ENCODE measurements around the gene UTS2B. TPM values are rescaled to one million over a fixed set of nuclear protein-coding genes. Genes with fewer than 3 reads are reported as not detected.

Gene UTS2B
- total RNA-seq, 1 experiment from 2014 or later, result not detected

- DNase-seq (ENCODE audit: low read depth), result no peak
Observed at GRCh38 chr3:191352014-191352413, 21.7 kb upstream of the UTS2B start.

- DNase-seq (ENCODE audit: low read depth), result no peak
Observed at GRCh38 chr3:191350396-191351090, 20.2 kb upstream of the UTS2B start.

DNA sequence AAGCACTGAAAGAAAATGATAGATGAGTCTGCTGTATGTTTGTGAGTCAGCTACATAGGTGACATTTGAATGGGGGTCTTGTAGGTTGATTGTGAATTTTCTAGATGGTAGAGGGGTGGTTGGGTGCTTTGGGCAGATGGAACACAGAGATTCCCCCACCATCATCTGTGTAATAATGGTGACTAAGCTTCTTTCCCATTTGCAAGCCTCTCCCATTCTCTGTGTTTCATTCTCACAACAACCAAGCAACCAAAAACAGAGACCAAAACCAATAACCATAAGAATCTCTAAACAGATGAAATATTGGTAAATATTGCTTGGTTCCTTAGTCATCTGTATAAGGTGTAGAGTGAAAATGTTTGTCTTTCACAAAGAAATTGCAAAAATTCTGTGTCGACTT lies 17.8 kb upstream of the UTS2B start:
- no peak for DNase-seq (ENCODE audit: low read depth)

GRCh38 chr3:191347228-191347627 lies 16.9 kb upstream of the UTS2B start:
- DNase-seq (ENCODE audit: low read depth), result no peak

DNA sequence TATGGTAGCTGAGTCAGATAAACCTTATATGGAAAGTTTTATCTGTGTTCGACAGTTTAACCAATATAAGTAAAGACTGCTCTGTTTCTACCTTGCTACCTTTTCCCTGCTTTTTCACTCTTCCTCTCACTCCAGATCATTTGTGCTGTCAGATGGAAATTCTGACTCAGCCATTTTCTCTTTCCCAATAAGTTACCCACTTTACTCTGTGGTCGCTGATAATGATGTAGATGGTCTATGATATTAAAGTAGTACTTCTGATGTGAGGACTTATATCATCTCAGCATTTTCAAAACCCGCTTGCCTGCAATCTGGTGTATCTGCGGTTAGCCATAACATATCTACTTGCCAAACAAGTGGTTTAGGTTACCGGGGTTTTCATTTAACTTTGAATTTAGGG lies 15.0 kb upstream of the UTS2B start:
- DNase-seq (ENCODE audit: low read depth), result no peak

- no peak for DNase-seq (ENCODE audit: low read depth)
Observed at GRCh38 chr3:191343913-191344312, 13.6 kb upstream of the UTS2B start.

DNA sequence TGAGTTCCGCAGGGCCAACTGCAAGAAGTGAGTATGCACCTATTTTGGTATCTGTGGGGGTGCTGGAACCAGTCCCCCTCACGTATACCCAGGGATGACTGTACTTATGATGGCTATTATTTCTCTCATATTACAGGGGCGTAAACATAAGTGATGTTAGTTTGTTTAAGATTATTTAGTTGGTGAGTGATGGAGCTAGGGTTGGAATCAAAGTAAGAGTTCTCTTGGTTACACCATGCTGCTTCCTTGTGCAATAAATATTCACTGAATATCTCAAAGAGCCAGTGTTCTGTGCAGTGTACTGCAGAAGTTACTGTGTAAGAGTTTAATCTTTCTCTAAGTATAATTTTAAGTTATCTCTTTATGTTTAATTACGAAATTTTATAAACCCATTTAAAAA lies 12.8 kb upstream of the UTS2B start:
- no peak for DNase-seq (ENCODE audit: low read depth)

- DNase-seq (ENCODE audit: low read depth), result no peak
Observed at GRCh38 chr3:191342411-191342810, 12.1 kb upstream of the UTS2B start.

GRCh38 chr3:191342006-191342405 lies 11.7 kb upstream of the UTS2B start:
- DNase-seq (ENCODE audit: low read depth), result no peak

DNA sequence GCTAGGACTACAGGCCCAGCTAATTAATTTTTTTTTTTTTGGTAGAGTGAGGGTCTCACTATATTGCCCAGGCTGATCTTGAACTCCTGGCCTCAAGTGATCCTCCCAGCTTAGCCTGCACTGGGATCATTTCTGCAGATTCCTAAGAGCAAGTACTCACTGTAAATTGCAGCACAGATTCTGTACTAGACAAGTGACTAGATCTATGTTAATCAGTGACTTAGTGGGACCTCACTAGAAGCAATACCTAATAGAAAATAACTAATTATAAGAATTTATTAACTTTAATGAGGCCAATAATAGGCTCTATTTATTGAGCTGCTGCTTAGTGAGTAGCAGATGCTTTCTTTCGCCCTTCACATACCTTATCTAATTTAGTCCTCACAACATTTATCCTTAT lies 10.6 kb upstream of the UTS2B start:
- no peak for DNase-seq (ENCODE audit: low read depth)

GRCh38 chr3:191340351-191340750 lies 10.0 kb upstream of the UTS2B start:
- no peak for DNase-seq (ENCODE audit: low read depth)

DNA sequence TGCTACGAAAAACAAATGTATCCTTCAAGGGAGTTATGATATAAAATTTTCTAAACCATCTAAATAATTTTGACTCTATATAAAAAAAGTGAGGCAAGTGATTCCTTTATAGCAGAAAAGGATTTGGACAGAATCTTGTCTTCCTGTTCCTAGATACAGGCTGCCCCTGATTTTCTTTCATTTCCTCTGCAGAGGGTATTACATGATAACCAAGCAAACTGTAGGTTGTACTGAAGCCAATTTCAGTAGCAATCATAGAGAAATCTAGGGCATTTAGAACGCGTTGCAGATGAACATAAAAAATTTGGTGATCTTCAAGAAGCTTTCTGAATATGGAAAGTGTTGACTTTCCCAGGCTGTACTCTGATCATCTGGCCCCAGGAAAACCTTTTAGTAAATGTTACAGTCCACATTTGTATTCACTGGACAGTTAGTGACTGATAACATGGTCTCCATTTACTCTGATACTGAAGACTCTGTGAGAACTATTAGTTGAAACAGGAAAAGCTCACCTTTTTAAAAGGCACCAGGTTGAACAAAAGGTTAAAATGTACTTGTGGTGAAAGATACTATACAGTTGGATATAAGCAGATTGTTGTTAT lies 9.1 kb upstream of the UTS2B start:
- DNase-seq (ENCODE audit: low read depth), result no peak

DNA sequence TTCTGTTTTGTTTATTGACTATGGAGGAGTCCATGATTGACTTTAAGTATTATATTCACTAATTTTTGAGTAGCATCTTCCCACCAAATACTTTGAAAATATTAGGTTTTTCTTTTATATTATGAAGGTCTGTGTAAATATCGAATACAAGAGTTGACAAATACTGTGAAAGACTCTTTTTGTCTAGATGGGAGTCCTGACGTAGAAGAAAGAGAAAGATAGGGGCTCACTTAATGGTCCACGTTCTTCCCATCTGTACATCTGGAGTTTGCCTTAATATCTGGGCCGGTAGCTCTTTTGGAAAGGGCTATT lies 7.8 kb upstream of the UTS2B start:
- no peak for DNase-seq (ENCODE audit: low read depth)

- DNase-seq (ENCODE audit: low read depth), result no peak
Observed at GRCh38 chr3:191336833-191337232, 6.5 kb upstream of the UTS2B start.

DNA sequence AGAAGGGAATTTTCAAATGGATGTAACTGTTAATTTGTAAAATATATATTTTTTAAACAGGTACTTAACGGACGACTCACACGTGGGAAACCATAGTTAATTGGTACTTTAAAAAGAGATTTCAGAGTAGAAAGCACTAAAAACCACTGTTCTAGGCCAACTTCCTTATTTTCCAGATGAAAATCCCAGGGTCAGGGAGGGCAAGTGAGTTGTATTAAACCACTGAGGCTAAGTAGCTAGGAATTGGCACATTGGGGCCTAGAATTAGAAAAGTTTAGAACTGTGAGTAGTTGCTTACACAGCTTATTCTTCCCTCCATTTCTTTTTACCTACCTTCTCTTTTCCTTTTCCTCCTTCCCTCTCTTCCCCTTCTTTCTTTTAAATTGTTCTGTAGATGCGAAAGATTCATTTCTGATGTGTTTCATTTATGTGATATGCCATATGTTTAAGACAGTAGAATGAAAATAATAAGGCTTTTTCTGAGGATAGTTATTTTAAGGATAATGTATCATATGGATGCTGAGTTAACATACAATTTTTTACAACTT lies 4.1 kb upstream of the UTS2B start:
- no peak for DNase-seq (ENCODE audit: low read depth)

GRCh38 chr3:191333298-191333880 lies 3.1 kb upstream of the UTS2B start:
- DNase-seq (ENCODE audit: low read depth), result no peak

DNA sequence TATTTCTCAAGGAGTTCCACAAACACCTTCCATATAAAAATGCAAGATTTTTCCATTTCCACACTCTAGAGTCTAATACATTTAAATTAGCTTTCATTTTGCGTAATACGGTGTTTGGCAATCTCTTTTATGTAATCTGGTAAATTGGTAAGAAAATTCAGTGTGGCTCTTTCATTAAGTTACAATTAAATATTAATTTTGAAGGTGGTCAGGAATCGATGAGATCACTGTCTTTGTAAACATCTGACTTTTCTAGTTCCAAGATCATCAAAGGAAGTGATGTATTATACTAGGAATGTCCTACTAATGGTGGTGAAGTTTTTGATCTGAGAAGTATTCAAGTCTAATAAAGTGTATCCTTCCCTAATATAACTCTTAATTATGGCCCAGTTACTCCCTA lies 1.1 kb upstream of the UTS2B start:
- peak; percentile 35 for DNase-seq (ENCODE audit: low read depth)

GRCh38 chr3:191330530-191331048 lies 263 bp upstream of the UTS2B start:
- DNase-seq (ENCODE audit: low read depth), result peak; percentile 66

DNA sequence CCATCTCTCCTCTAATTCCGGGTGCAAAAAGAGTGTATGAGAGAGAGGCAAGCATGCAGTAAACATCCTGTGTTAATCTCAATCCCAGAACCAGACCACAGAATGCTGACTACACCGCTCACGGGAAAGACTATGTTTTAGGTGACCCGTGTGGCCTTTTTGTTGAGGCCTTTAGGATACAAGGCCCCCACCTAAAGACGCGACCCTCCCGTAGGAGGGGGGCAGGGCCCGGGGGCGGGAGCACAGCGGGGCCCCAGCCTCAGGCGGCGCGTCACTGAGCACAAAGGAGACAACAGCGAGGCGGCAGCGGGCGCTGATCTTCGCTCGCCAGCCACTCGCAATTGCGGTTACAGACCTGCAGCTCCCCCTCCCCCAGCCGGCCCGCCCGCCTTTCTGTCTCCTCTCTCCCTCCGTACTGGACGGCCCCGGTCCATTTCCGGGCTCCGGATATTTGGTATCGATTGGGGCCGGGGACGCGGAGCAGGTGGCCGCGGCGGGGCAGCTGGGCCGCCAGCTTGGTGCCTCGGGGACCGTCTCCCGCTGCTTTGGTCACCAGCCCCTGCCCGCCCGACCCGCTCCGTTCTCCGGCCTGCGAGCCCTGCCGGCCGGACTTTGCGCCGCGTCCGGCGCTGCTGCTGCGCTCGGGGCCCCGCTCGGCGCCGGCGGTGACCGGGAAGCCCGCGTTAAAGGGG lies 1.2 kb downstream of the UTS2B start, which contains the start of gene CCDC50:
Gene CCDC50, plus strand, starts transcription at position 433 of the 692 bp plus-strand sequence. CDS start 281 bp downstream, outside the sequence.
- DNase-seq (ENCODE audit: low read depth), result peak; percentile 81

DNA sequence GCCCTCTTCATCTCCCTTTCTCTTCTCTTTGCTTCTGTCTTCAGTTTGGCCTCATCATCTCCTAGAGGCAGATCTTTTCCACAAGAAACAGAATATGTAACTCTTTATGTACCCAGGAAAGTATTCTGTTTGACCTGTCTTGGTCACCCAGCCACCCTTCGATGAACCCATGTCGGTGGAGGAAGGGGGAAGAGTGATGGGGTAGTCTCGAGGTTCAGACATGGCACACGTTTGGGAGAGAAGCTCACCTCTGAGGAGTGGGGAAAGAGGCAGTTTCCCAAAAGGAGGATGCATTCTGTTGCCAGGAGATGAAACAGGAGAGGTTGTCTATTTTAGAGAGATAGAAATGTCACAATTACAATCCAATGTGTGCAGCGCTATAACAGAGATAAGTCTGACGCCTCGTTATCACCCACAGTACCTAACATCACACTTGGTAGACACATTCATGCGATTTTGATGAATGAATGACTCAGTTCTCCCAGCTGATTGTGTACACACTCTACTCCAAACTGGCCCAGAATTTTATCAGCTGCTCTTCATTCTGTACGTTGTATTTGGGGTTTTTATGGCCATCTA lies 1.9 kb downstream of the UTS2B start:
- DNase-seq (ENCODE audit: low read depth), result no peak

DNA sequence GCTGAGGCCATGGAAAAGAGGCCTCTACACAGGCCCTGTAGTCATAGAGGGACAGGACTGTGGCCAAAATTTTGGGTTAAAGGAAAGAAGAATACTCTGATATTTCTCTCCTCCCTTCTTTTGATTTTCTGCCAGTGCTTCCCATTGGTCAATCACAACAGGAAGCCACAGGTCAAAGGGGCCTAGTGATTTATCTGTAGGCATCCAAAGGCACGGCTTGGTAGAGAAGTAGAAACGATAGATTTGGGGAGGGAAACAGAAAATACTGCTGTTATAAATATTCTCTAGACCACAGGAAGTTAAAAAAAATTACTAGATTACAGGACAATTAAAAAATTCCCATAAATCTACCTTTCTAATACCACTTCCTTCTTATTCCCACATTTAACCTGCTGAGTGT lies 2.8 kb downstream of the UTS2B start:
- no peak for DNase-seq (ENCODE audit: low read depth)

- DNase-seq (ENCODE audit: low read depth), result no peak
Observed at GRCh38 chr3:191324936-191325335, 5.4 kb downstream of the UTS2B start.

All from RPMI7951 (cell line).